HCT116 (cell line): ENCODE results near the gene FLNB.

ENCODE experiments used
- EZH2 ChIP-seq: fragments of 200-600 bp; sonication (generic); IDR thresholded peaks from 2 replicates; pipeline ENCODE4 v1.6.1; 2017; ENCODE audit warnings: antibody characterized with exemption, mixed run types
- EZH2phosphoT487 ChIP-seq: fragments of 200-600 bp; IDR thresholded peaks from 2 replicates; pipeline ENCODE4 v1.6.1; 2018; ENCODE audit warnings: antibody characterized with exemption, borderline replicate concordance
- JUND ChIP-seq: IDR thresholded peaks from 2 replicates; pipeline ENCODE4 v1.6.1; 2012
- POLR2A ChIP-seq: IDR thresholded peaks from 2 replicates; pipeline ENCODE4 v1.7.0; 2011; ENCODE audit warnings: borderline replicate concordance; ENCODE audit not compliant: insufficient read depth, insufficient read length; ENCODE audit errors: extremely low read depth
- POLR2AphosphoS5 ChIP-seq: IDR thresholded peaks from 2 replicates; pipeline ENCODE4 v1.6.1; 2011; ENCODE audit warnings: mild to moderate bottlenecking, low read depth, low read length, moderate library complexity
- RAD21 ChIP-seq: IDR thresholded peaks from 2 replicates; pipeline ENCODE4 v1.6.1; 2012; ENCODE audit warnings: low read depth, mild to moderate bottlenecking
- ZNF274 ChIP-seq: fragments of 200-500 bp; sonication (Bioruptor generic); IDR thresholded peaks from 2 replicates; pipeline ENCODE4 v1.6.1; 2014; ENCODE audit warnings: mild to moderate bottlenecking, low read depth, low read length, inconsistent platforms
- TF ChIP-seq, protein P1 (sequence below), 3 experiments: fragments of 200-600 bp in 1 of 3; sonication (generic) in 1 of 3; IDR thresholded peaks in 2 of 3; conservative IDR thresholded peaks in 1 of 3; 2 replicates each; pipeline ENCODE4 v1.5.1; 2012 to 2017; ENCODE audit warnings: low read depth in 2 of 3, low read length in 2 of 3, antibody characterized with exemption in 1 of 3, borderline replicate concordance in 1 of 3, control low read depth in 1 of 3, mild to moderate bottlenecking in 1 of 3, mixed read lengths in 1 of 3, mixed run types in 1 of 3, moderate library complexity in 1 of 3; ENCODE audit not compliant: insufficient read depth in 1 of 3

DNA sequence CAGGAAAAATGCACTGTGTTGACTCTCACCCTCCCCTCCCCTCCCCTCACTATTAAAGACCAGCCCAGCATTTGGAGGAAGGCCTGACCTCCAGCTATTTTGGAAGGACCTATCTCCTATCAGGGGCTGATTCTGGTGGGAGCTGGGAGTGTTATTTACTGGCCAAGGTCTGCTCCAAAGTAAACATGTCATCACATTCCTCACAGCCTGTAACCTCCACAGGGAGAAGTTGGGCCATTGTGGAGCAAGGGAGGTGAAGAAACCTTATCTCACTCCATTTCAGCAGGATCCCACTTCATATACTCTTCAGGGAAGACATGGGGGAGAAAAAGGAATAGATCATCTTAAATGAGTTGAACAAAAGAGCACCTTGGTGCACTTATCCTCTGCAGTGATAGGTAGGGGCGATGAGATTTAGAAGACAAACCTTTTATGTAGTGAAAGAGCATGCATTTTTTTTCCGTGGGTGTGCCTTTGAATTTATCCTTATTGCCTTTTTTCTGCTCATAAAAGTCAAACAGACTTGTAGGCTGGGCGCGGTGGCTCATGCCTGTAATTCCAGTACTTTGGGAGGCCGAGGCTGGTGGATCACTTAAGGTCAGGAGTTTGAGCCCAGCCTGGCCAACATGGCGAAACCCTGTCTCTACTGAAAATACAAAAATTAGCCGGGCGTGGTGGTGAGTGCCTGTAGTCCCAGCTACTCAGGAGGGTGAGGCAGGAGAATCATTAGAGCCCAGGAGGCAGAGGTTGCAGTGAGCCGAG is 15.6 kb upstream of the FLNB start:
- TF ChIP-seq JUND (no peak), ZNF274 (no peak), POLR2A (no peak), EZH2 (no peak), POLR2AphosphoS5 (no peak), EZH2phosphoT487 (no peak), RAD21 (no peak)
- TF ChIP-seq, protein P1, sequence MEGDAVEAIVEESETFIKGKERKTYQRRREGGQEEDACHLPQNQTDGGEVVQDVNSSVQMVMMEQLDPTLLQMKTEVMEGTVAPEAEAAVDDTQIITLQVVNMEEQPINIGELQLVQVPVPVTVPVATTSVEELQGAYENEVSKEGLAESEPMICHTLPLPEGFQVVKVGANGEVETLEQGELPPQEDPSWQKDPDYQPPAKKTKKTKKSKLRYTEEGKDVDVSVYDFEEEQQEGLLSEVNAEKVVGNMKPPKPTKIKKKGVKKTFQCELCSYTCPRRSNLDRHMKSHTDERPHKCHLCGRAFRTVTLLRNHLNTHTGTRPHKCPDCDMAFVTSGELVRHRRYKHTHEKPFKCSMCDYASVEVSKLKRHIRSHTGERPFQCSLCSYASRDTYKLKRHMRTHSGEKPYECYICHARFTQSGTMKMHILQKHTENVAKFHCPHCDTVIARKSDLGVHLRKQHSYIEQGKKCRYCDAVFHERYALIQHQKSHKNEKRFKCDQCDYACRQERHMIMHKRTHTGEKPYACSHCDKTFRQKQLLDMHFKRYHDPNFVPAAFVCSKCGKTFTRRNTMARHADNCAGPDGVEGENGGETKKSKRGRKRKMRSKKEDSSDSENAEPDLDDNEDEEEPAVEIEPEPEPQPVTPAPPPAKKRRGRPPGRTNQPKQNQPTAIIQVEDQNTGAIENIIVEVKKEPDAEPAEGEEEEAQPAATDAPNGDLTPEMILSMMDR (IDR thresholded peaks at IDR 0.05 in 2 of 3, conservative IDR thresholded peaks at IDR 0.05 in 1 of 3; ENCODE audit: borderline replicate concordance in 1 of 3, insufficient read depth in 1 of 3, low read depth in 2 of 3, low read length in 2 of 3), result no peak
